HCT116 (cell line): ENCODE data around the gene GRIA4. TPM values are rescaled to one million over a fixed set of nuclear protein-coding genes. Genes with fewer than 3 reads are reported as not detected.

Source experiments
- ATAC-seq: fragments of 200-7000 bp; cut with Tn5 transposase; 2 replicates; pipeline ENCODE4 v1.9.1; 2020; ENCODE audit warnings: mild to moderate bottlenecking, moderate library complexity
- BruUV-seq: library from RNA; stranded (reverse); fragments of 400-500 nt; replicated peaks from 2 replicates; lab custom pipeline; 2021; lab: Mats Ljungman, UMichigan
- CTCF ChIA-PET: fragments of 300-600 bp; sonication (Branson Sonifier 250); formaldehyde crosslinking; loops from one replicate; lab custom pipeline; 2021; ENCODE audit warnings: antibody characterized with exemption; lab: Charles Lee
- POLR2A ChIA-PET: fragments of 300-600, 350-600 bp; sonication (Branson Sonifier 250); formaldehyde crosslinking; loops from one replicate; lab custom pipeline; 2021; ENCODE audit warnings: antibody characterized with exemption; lab: Charles Lee
- RAD21 ChIA-PET, 2 experiments: fragments of 300-600 bp; sonication (Branson Sonifier 250); formaldehyde crosslinking; loops; one replicate each; lab custom pipeline; 2023; ENCODE audit warnings: low total read pairs in 2 of 2; ENCODE audit not compliant: uncharacterized antibody in 2 of 2, unreplicated experiment in 2 of 2, low non-redundant PET in 1 of 2; lab: Charles Lee
- DNase-seq: peaks from one replicate; pipeline ENCODE4 v3.0.0-alpha.2; 2010; ENCODE audit warnings: low read depth, low spot score
- H2AFZ ChIP-seq: fragments of 200-600 bp; shearing (Covaris generic), sonication (generic); 2 replicates; pipeline ENCODE4 v1.6.1; 2017; ENCODE audit warnings: low read depth, mixed run types, mixed read lengths, antibody characterized with exemption, low read length; ENCODE audit not compliant: poor library complexity, severe bottlenecking
- H3K27ac ChIP-seq: 2 replicates; pipeline ENCODE4 v1.5.1; 2012; ENCODE audit warnings: low read depth, low read length
- H3K27me3 ChIP-seq: fragments of 200-600 bp; sonication (generic); 2 replicates; pipeline ENCODE4 v1.6.1; 2016; ENCODE audit warnings: mixed run types, low read length, mixed read lengths; ENCODE audit not compliant: insufficient read depth
- H3K36me3 ChIP-seq, 2 experiments: fragments of 200-500 bp in 1 of 2; fragments of 200-600 bp in 1 of 2; sonication (Bioruptor generic) in 1 of 2; sonication (generic) in 1 of 2; 2 replicates each; pipeline versions ENCODE4 v1.5.1 to v1.6.1; 2014 to 2016; ENCODE audit warnings: low read length in 2 of 2, inconsistent platforms in 1 of 2, mixed read lengths in 1 of 2, mixed run types in 1 of 2; ENCODE audit not compliant: insufficient read depth in 2 of 2, control insufficient read depth in 1 of 2
- H3K4me1 ChIP-seq, 2 experiments: fragments of 200-600 bp in 1 of 2; sonication (generic) in 1 of 2; 2 replicates each; pipeline versions ENCODE4 v1.5.1 to v1.6.1; 2012 to 2017; ENCODE audit warnings: low read length in 2 of 2, inconsistent platforms in 1 of 2, mild to moderate bottlenecking in 1 of 2, mixed read lengths in 1 of 2, mixed run types in 1 of 2, moderate library complexity in 1 of 2; ENCODE audit not compliant: insufficient read depth in 2 of 2, control insufficient read depth in 1 of 2
- H3K4me2 ChIP-seq: fragments of 200-600 bp; sonication (generic); 2 replicates; pipeline ENCODE4 v1.6.1; 2017; ENCODE audit warnings: mixed run types, low read length, mixed read lengths
- H3K4me3 ChIP-seq, 2 experiments: fragments of 200-600 bp in 1 of 2; sonication (generic) in 1 of 2; replicated peaks in 1 of 2; 2 replicates each; pipeline ENCODE4 v1.5.1; 2011 to 2016; ENCODE audit warnings: low read length in 2 of 2, control low read depth in 1 of 2, low read depth in 1 of 2, mild to moderate bottlenecking in 1 of 2, mixed read lengths in 1 of 2, mixed run types in 1 of 2
- H3K79me2 ChIP-seq: fragments of 200-600 bp; sonication (generic); 2 replicates; pipeline ENCODE4 v1.6.1; 2017; ENCODE audit warnings: mild to moderate bottlenecking, mixed run types, low read length, moderate library complexity, mixed read lengths; ENCODE audit not compliant: insufficient read depth
- H3K9ac ChIP-seq: fragments of 200-600 bp; sonication (generic); 2 replicates; pipeline ENCODE4 v1.6.1; 2016; ENCODE audit warnings: low read length, mixed read lengths
- H3K9me2 ChIP-seq: fragments of 200-600 bp; sonication (generic), shearing (Covaris generic); 2 replicates; pipeline ENCODE4 v1.6.1; 2017; ENCODE audit warnings: mixed run types, mild to moderate bottlenecking, moderate library complexity; ENCODE audit not compliant: insufficient read depth
- H3K9me3 ChIP-seq, 2 experiments: fragments of 200-500 bp in 1 of 2; fragments of 200-600 bp in 1 of 2; sonication (Bioruptor generic) in 1 of 2; sonication (generic) in 1 of 2; 2 replicates each; pipeline ENCODE4 v1.6.1; 2014 to 2017; ENCODE audit warnings: low read length in 2 of 2, mixed read lengths in 2 of 2, inconsistent platforms in 1 of 2, low read depth in 1 of 2, mild to moderate bottlenecking in 1 of 2, mixed run types in 1 of 2, moderate library complexity in 1 of 2; ENCODE audit not compliant: control insufficient read depth in 1 of 2, insufficient read depth in 1 of 2
- H4K20me1 ChIP-seq: fragments of 200-600 bp; sonication (generic), shearing (Covaris generic); 2 replicates; pipeline ENCODE4 v1.6.1; 2017; ENCODE audit warnings: mixed run types, mild to moderate bottlenecking, moderate library complexity; ENCODE audit not compliant: insufficient read depth
- CBX3 ChIP-seq: IDR thresholded peaks from 2 replicates; pipeline ENCODE4 v1.6.1; 2012; ENCODE audit warnings: low read depth
- EGR1 ChIP-seq: IDR thresholded peaks from 2 replicates; pipeline ENCODE4 v1.6.1; 2012; ENCODE audit warnings: low read depth
- ELF1 ChIP-seq: IDR thresholded peaks from 2 replicates; pipeline ENCODE4 v1.6.1; 2012; ENCODE audit warnings: low read depth, borderline replicate concordance
- FOSL1 ChIP-seq: IDR thresholded peaks from 2 replicates; pipeline ENCODE4 v1.6.1; 2012; ENCODE audit warnings: low read depth
- TCF7L2 ChIP-seq: IDR thresholded peaks from 2 replicates; pipeline ENCODE4 v1.7.0; 2011; ENCODE audit warnings: borderline replicate concordance, inconsistent platforms; ENCODE audit not compliant: insufficient read depth, insufficient read length; ENCODE audit errors: extremely low read depth
- intact Hi-C: fragments of 100-400 bp; cut with micrococcal nuclease; formaldehyde crosslinking; loops from 2 replicates; pipeline ENCODE4 v1.10.0; 2022
- total RNA-seq: library from RNA; stranded (reverse); gene quantifications from one replicate; pipeline ENCODE4 v1.2.1, GENCODE V29; 2021; ENCODE audit not compliant: unreplicated experiment
- TF ChIP-seq, protein P1 (sequence below): IDR thresholded peaks from 2 replicates; pipeline ENCODE4 v1.6.1; 2011; ENCODE audit warnings: mild to moderate bottlenecking, low read length, moderate library complexity; ENCODE audit not compliant: insufficient replicate concordance; ENCODE audit errors: extremely low read depth
- TF ChIP-seq, protein P2 (sequence below): IDR thresholded peaks from 2 replicates; pipeline ENCODE4 v1.6.1; 2012
- TF ChIP-seq, protein P3 (sequence below): IDR thresholded peaks from 2 replicates; pipeline ENCODE4 v1.6.1; 2012

The GRIA4 gene
- total RNA-seq, 1 experiment from 2014 or later = not detected

DNA sequence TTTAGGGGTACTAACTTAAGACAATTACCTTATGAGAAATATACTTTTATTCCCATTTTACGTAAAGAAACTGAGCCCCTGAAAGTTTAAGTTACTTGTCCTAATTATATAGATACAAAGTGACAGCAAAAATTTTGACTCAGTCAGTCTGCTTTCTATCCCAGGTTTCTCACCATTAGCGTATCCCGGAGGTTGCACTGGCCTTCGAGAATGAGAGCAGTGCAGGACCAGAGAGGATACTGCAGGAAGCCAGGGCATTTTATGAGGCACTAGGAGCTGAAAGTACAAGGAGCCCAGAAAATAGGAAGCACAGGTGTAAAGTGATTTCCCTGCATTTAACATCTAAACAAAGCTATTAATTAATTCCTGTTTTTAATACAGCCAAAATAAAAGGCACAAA, 55.4 kb downstream of the GRIA4 start:
- intact Hi-C loops = no loop called here
- POLR2A ChIA-PET = no interaction called here
- Histone ChIP-seq H3K9ac (no peak overlapping the region), H3K36me3 (no peaks in the 10 kb centered on the region), H3K27ac (no peak overlapping the region), H3K9me2 (no peaks in the 10 kb centered on the region), H2AFZ (no peak overlapping the region), H3K79me2 (no peaks in the 10 kb centered on the region), H3K9me3 (no peaks in the 10 kb centered on the region), H3K4me1 (no peaks in the 10 kb centered on the region), H3K27me3 (no peaks in the 10 kb centered on the region), H4K20me1 (no peaks in the 10 kb centered on the region), H3K4me3 (no peak overlapping the region), H3K4me2 (no peak overlapping the region)
- CTCF ChIA-PET = no interaction called here
- no TSS peak for BruUV-seq
- RAD21 ChIA-PET = no interaction called here
- DNase-seq = no peak
- no peak for ATAC-seq
- TF ChIP-seq EGR1 (no peak), ELF1 (no peak)

- Histone ChIP-seq H3K79me2 (no peaks in the 10 kb centered on the region), H3K9ac (no peak overlapping the region), H3K4me3 (no peak overlapping the region), H4K20me1 (no peaks in the 10 kb centered on the region), H3K27ac (no peak overlapping the region), H3K27me3 (no peaks in the 10 kb centered on the region), H3K9me2 (no peaks in the 10 kb centered on the region), H2AFZ (no peak overlapping the region), H3K36me3 (no peaks in the 10 kb centered on the region), H3K9me3 (no peaks in the 10 kb centered on the region), H3K4me1 (no peaks in the 10 kb centered on the region), H3K4me2 (no peak overlapping the region)
- no peak for TF ChIP-seq TCF7L2
- TF ChIP-seq, protein P1, sequence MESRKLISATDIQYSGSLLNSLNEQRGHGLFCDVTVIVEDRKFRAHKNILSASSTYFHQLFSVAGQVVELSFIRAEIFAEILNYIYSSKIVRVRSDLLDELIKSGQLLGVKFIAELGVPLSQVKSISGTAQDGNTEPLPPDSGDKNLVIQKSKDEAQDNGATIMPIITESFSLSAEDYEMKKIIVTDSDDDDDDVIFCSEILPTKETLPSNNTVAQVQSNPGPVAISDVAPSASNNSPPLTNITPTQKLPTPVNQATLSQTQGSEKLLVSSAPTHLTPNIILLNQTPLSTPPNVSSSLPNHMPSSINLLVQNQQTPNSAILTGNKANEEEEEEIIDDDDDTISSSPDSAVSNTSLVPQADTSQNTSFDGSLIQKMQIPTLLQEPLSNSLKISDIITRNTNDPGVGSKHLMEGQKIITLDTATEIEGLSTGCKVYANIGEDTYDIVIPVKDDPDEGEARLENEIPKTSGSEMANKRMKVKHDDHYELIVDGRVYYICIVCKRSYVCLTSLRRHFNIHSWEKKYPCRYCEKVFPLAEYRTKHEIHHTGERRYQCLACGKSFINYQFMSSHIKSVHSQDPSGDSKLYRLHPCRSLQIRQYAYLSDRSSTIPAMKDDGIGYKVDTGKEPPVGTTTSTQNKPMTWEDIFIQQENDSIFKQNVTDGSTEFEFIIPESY = no peak
- TF ChIP-seq, protein P2, sequence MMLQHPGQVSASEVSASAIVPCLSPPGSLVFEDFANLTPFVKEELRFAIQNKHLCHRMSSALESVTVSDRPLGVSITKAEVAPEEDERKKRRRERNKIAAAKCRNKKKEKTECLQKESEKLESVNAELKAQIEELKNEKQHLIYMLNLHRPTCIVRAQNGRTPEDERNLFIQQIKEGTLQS = no peak
- no peak for TF ChIP-seq FOSL1
- TF ChIP-seq, protein P3, sequence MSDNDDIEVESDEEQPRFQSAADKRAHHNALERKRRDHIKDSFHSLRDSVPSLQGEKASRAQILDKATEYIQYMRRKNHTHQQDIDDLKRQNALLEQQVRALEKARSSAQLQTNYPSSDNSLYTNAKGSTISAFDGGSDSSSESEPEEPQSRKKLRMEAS = no peak
- no peak for TF ChIP-seq CBX3
- CTCF ChIA-PET = no interaction called here
- ATAC-seq = no peak
- BruUV-seq = no TSS peak
- RAD21 ChIA-PET = no interaction called here
- POLR2A ChIA-PET = no interaction called here
- no peak for DNase-seq
- intact Hi-C loops = no loop called here
Observed at GRCh38 chr11:105667441-105667840, 57.6 kb downstream of the GRIA4 start.
